NCI-H187 (cell line): ENCODE results near the gene HOOK2.
A peak's percentile ranks its signal among the peaks of the same experiment; 100 is the strongest.

Experiments
- DNase-seq, 2 experiments: peaks; one replicate each; lab custom pipeline; 2025; lab: John Stamatoyannopoulos, UW

HOOK2 gene

DNA sequence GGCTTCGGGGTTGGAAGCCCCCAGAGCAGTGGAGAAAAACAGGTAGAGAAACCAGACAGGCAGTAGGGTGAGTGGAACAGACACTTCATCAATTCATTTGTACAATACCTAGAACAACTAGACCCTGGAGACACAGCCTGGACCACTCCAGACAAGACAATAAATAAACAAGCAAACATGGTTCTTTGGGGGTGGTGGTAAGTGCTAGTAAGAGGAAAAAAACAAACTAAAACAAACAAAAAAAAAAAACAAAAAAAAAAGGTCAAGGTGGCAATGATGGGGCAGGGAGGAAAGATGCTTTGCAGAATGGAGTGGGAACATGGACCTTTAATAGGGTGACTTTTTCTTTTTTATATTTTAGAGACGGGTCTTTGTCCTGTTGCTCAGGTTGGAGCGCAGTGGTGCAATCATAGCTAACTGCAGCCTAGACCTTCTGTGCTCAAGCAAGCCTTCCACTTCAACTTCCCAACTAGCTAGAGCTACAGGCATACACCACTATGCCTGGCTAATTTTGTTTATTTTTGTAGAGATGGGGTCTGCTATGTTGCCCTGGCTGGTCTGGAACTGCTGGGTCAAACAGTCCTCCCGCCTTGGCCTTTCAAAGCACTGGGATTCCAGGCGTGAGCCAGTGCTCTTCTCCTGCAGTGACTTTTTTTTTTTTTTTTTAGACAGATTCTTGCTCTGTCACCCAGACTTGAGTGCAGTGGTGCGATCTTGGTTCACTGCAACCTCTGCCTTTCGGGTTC lies 19.0 kb upstream of the HOOK2 start:
- no peak for DNase-seq

DNA sequence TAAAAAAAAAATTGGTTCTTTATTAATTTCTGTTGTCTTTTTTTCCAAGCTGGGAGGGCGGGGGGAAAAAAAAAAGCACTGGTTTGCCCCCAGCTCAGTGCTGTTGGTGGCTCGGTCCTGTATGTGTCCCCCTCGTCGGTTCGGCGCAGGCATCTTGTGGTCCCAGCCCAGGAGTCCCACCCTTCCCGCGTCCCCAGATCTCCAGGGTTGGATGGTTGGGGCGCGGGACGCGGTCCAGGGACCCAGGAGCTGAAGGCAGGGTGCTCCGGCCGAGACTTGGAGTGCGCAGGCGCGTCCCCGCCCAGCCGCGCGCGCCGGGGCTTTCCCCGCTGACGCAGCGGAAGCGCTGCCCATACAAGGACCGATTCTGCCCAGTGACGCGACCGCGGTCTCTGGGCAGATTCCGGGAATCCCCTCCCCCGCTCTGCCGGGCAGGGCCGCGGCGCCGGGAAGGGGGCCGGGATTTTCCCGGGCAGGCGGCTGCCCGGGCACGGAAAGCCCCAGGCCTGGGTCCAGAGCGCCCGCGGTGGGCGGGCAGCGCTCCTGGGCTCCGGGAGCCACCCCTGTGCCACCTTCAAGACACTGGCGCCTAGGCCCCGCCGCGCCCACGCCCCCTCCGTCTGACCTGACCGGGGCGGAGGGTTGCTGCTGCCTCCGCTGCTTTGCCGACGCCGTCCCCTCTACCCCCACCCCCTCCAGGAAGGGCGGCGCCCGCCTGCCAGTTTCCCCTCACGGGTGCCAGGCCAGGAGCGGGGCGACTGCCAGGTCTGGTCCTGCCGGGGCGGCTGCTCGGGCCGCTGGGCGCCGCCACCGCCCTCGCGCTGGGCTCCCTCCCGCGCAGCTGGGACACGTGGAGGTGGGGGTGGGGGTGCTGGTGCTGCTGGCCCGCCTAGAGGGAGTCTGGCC lies 18.2 kb upstream of the HOOK2 start:
- peak; percentile 46 to 60 for DNase-seq

DNA sequence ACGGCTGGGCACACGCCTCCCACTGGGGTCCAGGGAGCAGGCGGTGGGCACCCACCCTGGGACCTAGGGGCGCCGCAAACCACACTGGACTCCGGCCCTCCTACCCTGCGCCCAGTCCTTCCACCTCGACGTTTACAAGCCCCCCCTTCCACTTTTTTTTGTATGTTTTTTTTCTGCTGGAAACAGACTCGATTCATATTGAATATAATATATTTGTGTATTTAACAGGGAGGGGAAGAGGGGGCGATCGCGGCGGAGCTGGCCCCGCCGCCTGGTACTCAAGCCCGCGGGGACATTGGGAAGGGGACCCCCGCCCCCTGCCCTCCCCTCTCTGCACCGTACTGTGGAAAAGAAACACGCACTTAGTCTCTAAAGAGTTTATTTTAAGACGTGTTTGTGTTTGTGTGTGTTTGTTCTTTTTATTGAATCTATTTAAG lies 17.5 kb upstream of the HOOK2 start:
- no peak for DNase-seq

DNA sequence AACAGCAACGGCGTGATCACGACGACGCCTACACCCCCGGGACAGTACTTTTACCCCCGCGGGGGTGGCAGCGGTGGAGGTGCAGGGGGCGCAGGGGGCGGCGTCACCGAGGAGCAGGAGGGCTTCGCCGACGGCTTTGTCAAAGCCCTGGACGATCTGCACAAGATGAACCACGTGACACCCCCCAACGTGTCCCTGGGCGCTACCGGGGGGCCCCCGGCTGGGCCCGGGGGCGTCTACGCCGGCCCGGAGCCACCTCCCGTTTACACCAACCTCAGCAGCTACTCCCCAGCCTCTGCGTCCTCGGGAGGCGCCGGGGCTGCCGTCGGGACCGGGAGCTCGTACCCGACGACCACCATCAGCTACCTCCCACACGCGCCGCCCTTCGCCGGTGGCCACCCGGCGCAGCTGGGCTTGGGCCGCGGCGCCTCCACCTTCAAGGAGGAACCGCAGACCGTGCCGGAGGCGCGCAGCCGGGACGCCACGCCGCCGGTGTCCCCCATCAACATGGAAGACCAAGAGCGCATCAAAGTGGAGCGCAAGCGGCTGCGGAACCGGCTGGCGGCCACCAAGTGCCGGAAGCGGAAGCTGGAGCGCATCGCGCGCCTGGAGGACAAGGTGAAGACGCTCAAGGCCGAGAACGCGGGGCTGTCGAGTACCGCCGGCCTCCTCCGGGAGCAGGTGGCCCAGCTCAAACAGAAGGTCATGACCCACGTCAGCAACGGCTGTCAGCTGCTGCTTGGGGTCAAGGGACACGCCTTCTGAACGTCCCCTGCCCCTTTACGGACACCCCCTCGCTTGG lies 16.9 kb upstream of the HOOK2 start:
- no peak for DNase-seq

DNA sequence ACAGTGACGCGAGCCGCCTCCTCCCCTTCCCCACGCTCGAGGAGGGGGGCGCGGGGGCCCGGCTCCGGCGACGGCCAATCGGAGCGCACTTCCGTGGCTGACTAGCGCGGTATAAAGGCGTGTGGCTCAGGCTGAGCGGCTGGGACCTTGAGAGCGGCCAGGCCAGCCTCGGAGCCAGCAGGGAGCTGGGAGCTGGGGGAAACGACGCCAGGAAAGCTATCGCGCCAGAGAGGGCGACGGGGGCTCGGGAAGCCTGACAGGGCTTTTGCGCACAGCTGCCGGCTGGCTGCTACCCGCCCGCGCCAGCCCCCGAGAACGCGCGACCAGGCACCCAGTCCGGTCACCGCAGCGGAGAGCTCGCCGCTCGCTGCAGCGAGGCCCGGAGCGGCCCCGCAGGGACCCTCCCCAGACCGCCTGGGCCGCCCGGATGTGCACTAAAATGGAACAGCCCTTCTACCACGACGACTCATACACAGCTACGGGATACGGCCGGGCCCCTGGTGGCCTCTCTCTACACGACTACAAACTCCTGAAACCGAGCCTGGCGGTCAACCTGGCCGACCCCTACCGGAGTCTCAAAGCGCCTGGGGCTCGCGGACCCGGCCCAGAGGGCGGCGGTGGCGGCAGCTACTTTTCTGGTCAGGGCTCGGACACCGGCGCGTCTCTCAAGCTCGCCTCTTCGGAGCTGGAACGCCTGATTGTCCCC lies 16.1 kb upstream of the HOOK2 start, which contains the start of gene JUNB:
Gene JUNB (plus strand): TSS at position 142 of the 706 bp plus-strand sequence. CDS start 286 bp downstream, at position 428.
- peak; percentile 57 to 77 for DNase-seq

DNA sequence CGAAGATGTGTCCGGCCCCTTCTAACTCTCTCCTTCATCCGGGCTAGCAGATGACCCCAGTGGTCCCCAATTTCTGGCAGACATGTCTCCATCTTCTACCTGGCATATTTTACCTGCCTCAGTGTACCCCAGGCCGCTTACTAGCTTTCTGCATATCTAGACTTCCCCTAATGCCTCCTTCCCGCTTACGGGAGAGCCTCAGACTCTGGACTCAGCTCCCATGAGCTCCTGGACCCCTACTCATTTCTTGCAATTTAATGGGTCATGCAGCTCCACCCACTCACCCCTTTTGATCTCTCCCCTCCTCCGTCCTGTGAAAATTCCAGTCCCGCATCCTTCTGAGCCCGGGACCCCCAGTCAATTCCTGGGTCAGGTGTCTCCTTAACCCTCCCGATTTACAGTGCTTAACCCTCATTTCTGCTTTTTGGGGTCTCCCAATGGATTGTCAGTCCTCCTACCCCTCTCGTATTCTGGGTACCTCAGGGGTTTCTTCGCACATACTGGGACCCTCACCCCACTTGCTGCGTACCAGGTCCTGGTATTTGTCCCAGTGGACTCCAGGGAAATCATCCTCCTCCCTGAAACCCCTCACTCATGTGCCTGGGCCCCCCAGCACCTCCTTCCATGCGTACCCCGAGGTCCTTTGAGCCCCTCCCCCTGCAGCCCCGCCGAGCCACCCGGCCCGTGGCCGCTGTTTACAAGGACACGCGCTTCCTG lies 15.4 kb upstream of the HOOK2 start:
- no peak for DNase-seq

DNA sequence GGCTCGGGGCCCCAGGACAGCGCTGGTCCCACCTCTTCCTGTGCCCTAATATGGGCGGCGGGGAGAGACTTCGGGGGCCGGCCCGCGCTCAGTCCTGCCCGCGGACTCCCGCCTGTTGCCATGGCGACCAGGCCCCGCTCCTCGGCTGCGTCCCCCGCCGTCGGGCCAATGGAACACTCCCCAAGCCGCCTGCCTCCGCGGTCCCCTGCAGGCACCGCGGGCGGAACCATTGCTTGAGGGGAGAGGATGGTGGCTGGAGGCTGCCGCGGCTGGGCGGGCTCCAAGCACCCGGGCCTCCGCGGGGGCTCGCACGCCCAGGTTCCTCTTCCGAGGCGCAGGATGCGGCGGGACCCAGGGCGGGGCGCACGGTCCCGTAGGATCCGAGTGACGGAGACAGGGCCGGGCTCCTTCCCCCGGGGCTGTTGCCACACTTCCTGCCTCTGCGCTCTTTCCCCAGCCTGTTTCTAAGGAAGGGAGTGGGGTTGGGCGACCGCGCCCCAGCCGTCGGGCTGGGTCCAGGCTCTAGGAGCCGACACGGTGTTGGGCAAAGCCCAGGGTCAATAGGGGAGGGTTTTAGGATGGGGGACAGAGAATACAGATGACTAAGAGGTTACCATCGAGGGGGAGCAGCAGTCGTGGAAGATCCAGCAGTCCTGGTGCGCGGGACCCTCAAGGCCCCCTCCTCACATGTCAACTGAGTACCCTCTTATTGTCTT lies 14.7 kb upstream of the HOOK2 start:
- DNase-seq: peak; percentile 43 to 74

DNA sequence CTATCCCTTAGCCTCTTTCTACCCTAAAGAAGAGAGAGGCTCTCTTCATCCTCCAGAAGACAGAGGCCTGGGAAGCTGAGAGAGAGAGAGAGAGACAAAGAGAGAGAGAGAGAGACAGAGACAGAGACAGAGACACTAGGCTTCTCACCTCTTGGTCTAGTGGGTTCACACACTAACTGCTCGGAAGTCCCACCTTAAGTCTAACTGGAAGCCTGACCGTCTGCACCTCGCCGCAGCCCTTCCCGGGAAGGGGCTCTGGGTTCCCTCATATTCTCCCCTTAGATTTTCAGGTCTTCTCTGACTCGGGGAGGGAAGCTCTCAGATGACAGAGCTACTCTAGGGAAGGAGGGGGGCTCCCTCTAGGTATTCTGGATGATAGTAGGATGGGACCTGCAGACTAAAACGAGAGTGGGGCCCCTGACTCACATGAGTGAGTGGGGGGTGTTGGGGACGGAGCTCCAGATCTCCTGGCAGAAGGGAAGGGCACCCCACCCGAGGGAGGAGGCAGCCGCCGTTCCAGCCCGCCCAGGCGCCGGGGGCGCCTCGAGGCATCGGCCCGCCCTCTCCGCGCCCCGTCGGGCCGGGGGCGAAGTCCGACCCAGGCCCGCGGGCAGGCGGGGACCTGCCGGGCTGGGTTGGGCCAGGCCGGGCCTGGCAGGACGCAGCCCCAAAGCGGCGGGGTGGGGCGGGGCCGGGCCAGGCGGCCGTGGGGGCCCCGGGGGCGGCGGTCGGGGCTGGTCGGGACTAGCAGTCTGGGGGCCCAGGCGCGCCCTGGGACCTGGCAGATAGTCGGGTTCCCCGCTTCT lies 13.9 kb upstream of the HOOK2 start:
- DNase-seq: no peak

DNA sequence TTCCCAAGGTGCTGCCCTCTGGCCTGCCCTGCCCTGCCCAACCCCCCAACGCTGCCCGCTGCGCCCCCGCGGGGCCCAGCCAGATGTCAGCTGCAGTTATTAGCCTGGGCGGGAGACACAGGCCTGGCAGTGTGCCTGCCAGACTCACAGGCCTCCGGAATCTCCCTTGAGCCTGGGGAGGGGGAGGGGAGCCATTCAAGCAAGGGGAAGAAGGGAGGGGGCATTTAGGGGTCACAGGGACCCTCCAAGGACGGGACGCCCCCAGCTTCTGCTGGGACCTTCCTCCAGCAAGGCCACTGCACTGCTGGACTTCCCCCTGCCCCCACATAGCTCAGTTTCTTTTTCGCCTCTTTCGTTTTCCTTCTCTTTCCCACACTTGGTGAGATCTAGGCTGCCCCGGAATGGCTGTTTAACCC lies 13.3 kb upstream of the HOOK2 start:
- no peak for DNase-seq

DNA sequence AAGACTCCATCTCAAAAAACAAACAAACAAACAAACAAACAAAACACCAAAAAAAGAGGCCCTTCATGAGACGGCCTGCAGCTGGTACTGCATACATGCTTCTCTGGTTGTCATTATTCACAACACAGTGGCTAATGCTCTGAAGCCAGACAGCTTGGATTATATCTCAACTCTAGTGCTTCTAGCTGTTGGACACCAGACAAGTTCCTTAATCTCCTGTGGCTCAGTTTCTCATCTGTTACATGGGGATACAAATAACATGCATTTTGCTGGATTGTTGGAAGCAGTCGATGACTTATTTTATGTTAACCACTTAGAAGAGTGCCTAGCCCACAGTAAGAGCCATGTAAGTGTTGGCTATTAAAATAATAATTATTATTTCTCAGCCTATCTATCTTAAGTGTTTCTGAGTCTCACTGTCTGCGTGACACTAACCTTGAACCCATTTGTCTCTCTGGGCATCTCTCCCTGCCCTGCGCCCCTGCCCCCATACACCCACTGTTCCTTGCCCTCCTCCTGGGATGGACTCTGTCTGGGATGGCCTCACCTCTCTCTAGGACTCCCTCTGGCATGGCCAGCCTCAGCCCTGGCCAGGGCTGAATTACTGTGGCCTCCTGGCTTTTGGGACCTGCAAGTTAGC lies 12.8 kb upstream of the HOOK2 start:
- DNase-seq: no peak

DNA sequence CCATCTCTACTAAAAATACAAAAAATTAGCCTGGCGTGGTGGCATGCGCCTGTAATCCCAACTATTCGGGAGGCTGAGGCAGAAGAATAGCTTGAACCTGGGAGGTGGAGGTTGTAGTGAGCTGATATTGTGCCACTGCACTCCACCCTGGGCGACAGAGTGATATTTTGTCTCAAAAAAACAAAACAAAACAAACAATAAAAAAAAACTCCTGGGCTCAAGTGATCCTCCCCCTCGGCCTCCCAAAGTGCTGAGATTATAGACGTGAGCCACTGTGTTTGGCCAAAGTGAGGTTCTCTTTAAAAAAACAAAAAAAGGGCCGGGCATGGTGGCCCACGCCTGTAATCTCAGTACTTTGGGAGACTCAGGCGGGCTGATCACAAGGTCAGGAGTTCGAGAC lies 12.1 kb upstream of the HOOK2 start:
- DNase-seq: no peak

DNA sequence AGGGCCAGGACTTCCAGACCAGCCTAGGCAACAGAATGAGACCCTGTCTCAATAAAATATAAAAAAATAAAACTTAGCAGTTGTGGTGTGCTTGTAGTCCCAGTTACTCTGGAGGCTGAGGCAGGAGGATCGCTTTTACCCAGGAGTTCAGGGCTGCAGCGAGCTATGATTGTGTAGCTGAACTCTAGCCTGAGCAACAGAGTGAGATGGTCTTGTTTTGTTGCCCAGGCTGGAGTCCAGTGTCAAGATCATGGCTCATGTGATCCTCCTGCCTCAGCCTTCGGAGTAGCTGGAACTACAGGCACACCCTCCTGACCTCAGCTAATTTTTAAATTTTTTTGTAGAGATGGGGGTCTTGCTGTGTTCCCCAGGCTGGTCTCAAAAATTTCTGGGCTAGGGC lies 11.6 kb upstream of the HOOK2 start:
- no peak for DNase-seq

DNA sequence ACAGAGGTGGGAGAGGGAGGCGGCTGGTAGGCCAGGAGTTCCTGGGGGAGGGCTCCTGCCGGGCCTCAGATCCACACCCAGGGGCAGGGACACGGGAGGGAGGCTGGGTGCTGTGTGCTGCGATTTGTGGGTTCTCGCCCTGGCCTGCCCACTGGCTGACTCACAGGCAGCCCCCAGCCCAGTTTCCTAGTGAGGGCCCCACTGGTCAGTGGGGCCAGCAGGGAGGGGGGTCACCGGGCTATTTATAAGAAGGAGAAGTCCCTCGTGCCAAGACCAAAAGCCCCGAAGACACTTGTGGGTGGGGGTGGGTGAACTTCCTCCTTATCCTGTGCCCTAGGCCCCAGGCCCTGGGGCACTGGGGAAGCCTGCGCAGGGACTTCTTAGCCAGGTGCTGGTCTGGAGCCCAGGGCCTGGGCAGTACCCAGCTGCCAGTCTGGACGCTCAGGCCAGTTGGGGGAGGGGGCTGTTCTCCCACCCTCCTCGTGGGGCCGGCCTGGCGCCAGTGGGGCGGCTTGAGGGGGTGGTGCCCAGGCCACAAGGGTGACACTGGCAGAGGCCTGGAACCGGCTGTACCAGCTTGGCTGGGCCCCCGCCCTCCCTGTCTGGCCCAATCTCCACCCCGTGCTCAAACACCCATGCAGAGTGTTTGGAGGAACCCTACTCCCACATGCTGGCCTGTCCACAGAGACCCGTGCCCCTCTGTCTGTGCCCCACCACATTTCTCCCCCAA lies 11.0 kb upstream of the HOOK2 start:
- no peak for DNase-seq

DNA sequence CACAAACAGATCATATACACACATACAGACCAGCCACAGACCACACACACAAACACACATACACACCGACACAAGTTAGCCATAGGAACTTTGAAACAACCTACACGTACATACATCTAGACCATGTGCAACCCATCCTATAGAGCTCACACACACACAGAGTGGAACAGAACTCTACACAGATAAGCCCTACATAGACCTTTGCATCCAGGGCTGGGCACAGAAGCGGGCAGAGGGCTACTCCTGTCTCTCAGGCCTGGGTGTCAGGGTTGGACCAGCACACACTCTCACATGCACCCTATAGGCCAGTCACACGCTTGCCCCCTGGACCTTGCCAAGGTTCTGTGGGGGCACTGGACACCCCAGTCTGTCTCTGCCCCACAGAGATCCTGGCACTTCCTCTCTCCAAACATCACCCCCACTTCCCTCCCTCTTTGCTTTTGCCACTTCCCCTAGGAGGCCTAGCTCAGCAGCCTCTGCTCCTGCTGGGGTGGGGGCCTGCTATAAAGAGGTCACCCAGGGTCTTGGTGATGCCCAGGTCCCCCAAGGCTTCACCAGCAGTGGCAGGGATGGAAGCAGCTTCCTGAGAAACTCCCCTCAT lies 10.2 kb upstream of the HOOK2 start:
- no peak for DNase-seq

DNA sequence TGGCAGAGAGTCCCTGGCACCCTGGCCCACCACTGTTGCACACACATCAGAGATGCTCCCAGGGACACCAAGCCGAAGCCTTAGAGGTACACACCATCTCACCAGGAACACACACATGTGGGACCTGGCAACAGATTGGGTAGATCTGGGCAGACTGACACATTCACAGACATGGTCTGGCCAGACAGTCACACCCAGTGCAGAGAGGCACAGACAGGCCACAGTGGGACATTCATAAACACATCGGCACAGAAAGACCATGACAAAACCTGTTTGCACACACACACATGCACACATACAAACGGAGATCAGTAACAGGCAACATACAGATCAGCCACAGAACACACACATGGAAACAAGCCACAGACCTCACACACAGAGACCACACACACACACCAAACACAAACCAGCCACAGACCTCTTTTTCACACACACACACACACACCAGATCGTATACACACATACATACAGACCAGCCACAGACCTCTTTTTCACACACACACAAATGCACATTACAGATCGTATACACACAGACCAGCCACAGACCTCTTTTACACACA lies 9.6 kb upstream of the HOOK2 start:
- DNase-seq: no peak

DNA sequence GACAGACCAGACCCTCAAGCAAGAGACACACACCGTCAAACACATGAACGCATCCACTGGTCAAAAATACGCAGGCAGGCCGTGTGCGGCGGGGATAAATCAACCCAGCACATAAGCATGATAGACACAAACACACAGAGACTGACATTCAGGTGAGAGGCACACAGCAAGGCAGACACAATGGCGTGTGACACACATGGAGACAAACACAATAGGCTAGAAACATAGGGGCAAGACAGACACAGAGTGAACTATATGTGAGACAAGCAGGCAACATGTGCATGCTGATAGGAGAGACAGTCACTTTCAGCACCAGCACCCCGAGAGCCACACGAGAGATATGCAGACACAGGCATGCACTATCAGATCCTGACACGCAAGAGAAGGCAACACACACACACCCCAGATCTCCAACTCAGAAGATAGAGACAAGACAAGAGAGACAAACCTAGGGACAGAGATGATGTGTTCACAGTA lies 9.1 kb upstream of the HOOK2 start:
- no peak for DNase-seq

DNA sequence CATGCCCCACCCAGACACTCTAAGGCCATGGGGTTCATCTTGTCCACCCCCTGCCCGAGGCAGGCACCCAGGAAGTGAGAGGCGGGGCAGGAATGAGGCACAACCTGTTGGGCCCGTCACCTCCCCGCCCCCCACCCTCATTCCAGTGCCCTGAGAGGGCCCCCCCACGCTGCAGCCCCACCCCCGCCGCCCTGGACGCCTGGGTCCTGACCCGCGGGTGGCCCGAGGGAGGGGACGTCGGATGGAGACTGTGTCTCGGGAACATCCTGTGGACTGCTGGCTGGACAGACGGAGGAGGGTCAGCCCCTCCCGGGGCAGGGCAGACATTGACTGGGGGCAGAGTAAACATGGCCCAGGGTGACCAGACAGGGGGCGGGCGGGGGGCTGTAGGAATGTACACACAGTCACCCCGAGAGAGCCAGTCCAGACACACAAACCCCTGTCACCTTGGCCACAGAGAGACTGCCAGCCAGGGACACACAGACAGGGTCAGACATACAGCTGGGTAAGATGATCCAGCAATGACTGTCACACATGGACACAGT lies 8.6 kb upstream of the HOOK2 start:
- no peak for DNase-seq
